ENCODE measurements around the gene JMY. TPM values are rescaled to one million over a fixed set of nuclear protein-coding genes. Genes with fewer than 3 reads are reported as not detected.

JMY gene
- total RNA-seq, 4 donors from 2014 or later, result 33.2 to 64.2 (median 43.2) TPM

DNA sequence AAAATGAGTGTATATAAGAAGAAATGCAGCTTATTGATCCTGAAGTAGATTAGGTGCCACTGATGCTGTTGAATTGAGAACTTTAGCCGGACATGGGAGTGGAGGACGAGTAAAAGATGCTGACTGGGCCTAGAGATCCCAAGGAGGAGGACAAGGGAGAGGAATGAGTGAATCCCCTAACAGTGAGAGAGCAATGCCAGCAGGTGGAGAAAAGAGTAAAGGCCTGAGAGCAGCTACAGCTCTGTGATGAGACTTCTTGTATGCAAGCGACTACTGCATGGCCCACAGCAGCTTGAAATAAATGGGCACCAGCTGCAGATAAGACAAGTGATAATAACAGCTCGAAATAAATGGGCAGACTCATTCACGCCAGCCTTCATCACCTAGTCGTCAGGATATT is 44.5 kb upstream of the JMY start:
- no peak overlapping the region for H3K27ac ChIP-seq (replicated peaks in 1 of 4)
- WGBS, result 86% methylated on average over 6 of the region's 6 CpGs
- no peaks in the 10 kb centered on the region for H3K36me3 ChIP-seq
- H3K4me3 ChIP-seq, result no peak overlapping the region
- peaks cover 0 to 28% (median 21%) of the 10 kb centered on the region in 4 donors for H3K4me1 ChIP-seq
- H3K9me3 ChIP-seq, result no peaks in the 10 kb centered on the region
- intact Hi-C loops (cut with DNase I), result no loop called here
- TF ChIP-seq POLR2A (IDR thresholded peaks at IDR 0.05; ENCODE audit: low read depth) (no peak), EP300 (IDR thresholded peaks at IDR 0.05) (no peak), POLR2AphosphoS5 (IDR thresholded peaks at IDR 0.05) (no peak)
- TF ChIP-seq, protein P1, sequence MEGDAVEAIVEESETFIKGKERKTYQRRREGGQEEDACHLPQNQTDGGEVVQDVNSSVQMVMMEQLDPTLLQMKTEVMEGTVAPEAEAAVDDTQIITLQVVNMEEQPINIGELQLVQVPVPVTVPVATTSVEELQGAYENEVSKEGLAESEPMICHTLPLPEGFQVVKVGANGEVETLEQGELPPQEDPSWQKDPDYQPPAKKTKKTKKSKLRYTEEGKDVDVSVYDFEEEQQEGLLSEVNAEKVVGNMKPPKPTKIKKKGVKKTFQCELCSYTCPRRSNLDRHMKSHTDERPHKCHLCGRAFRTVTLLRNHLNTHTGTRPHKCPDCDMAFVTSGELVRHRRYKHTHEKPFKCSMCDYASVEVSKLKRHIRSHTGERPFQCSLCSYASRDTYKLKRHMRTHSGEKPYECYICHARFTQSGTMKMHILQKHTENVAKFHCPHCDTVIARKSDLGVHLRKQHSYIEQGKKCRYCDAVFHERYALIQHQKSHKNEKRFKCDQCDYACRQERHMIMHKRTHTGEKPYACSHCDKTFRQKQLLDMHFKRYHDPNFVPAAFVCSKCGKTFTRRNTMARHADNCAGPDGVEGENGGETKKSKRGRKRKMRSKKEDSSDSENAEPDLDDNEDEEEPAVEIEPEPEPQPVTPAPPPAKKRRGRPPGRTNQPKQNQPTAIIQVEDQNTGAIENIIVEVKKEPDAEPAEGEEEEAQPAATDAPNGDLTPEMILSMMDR (IDR thresholded peaks at IDR 0.05), result no peak
- H3K27me3 ChIP-seq, result no peaks in the 10 kb centered on the region
- DNase-seq (ENCODE audit: extremely low spot score), result no peak

DNA sequence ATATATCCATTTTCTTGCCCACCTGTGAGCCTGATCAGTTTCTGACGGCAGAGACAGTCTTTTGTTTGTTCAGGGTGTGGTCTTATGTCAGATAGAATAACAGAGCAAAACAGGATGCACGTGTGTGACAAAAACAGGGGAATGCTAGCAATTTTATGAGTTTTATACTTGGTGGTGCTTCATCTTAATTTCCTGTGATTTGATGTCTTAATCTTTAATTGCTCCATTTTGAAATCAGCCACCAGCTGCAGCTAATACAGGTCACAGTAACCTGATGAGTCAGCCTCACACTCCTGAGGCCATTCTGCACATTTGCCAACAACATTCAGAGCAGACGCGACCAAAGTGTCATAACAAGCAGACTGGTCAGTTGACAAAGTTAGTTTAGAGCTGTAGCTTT is 42.3 kb upstream of the JMY start:
- Histone ChIP-seq H3K4me3 (no peak overlapping the region), H3K36me3 (no peaks in the 10 kb centered on the region), H3K4me1 (peaks cover 0 to 25% (median 18%) of the 10 kb centered on the region in 4 donors), H3K27ac (replicated peaks in 1 of 4) (no peak overlapping the region), H3K9me3 (no peaks in the 10 kb centered on the region), H3K27me3 (no peaks in the 10 kb centered on the region)
- DNase-seq (ENCODE audit: extremely low spot score), result no peak
- intact Hi-C loops (cut with DNase I), result no loop called here
- no peak for TF ChIP-seq POLR2A (IDR thresholded peaks at IDR 0.05; ENCODE audit: low read depth)
- TF ChIP-seq EP300 (IDR thresholded peaks at IDR 0.05), result no peak
- TF ChIP-seq POLR2AphosphoS5 (IDR thresholded peaks at IDR 0.05), result no peak
- TF ChIP-seq, protein P1 (IDR thresholded peaks at IDR 0.05), result no peak
- WGBS, result 59% methylated on average over 4 of the region's 4 CpGs

DNA sequence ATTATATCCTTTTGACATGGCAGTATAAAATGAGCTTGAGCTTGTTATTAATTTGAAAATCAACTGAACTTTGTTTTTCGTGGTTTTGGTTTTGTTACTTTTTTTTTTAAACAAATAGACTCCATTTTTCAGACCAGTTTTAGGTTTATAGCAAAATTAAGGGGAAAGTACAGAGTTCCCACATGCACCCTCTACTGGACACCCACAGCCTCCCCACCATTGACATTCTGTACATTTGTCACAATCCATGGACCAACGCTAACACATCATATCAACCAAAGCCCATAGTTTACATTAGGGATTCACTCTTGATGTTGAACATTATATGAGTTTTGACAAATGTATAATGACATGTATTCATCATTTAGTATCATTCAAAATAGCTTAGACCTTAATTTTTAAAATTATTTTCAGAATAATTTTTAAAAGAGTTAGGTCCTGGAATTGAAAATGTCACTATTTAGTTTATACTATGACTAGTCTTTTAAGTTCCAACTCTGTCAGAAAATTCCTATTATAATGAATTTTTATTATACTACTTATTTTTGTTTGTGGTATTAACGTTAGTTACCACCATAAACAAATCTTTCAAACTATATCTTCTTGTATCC is 35.3 kb upstream of the JMY start:
- H3K9me3 ChIP-seq, result no peaks in the 10 kb centered on the region
- H3K4me3 ChIP-seq, result no peak overlapping the region
- no peaks in the 10 kb centered on the region for H3K4me1 ChIP-seq
- no peak for DNase-seq (ENCODE audit: extremely low spot score)
- WGBS, result 51% methylated on average over 3 of the region's 3 CpGs
- TF ChIP-seq EP300 (IDR thresholded peaks at IDR 0.05), result no peak
- TF ChIP-seq, protein P1 (IDR thresholded peaks at IDR 0.05), result peak; percentile 48 to 58 (median 57)
- H3K36me3 ChIP-seq, result no peaks in the 10 kb centered on the region
- H3K27me3 ChIP-seq, result no peaks in the 10 kb centered on the region
- intact Hi-C loops (cut with DNase I), result loop anchor here (10.0 kb wide), 1 partner anchor 56 kb away; no protein-coding TSS in a partner anchor
- no peak overlapping the region for H3K27ac ChIP-seq (replicated peaks in 1 of 4)

DNA sequence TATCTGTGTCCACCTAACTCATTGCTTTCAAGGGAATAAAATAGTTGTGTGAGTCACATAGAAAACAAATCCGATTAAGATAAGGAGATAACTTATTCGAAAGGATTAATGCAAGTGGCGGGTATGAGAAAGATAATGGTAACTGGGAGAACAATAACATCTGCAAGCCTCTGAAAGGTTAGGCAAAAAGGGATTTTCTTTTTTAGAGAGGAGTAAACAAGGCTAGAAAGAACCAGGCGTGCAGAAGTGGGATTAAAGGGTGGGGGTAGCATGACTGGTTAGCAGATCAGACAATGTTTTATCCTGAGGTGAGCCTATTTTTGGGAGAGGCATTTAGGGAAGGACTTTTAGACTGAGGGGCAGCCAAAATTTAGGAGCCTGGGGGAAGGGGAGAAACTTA is 34.7 kb upstream of the JMY start:
- 90% methylated on average over 4 of the region's 4 CpGs for WGBS
- no peaks in the 10 kb centered on the region for H3K9me3 ChIP-seq
- no peak for TF ChIP-seq POLR2A (IDR thresholded peaks at IDR 0.05; ENCODE audit: low read depth)
- TF ChIP-seq, protein P1 (IDR thresholded peaks at IDR 0.05), result no peak
- TF ChIP-seq POLR2AphosphoS5 (IDR thresholded peaks at IDR 0.05), result no peak
- no peak for TF ChIP-seq EP300 (IDR thresholded peaks at IDR 0.05)
- no peaks in the 10 kb centered on the region for H3K36me3 ChIP-seq
- no peak for DNase-seq (ENCODE audit: extremely low spot score)
- no peak overlapping the region for H3K4me3 ChIP-seq
- intact Hi-C loops (cut with DNase I), result loop anchor here (10.0 kb wide), 1 partner anchor 56 kb away; no protein-coding TSS in a partner anchor
- no peaks in the 10 kb centered on the region for H3K27me3 ChIP-seq
- no peak overlapping the region for H3K27ac ChIP-seq (replicated peaks in 1 of 4)
- no peaks in the 10 kb centered on the region for H3K4me1 ChIP-seq

DNA sequence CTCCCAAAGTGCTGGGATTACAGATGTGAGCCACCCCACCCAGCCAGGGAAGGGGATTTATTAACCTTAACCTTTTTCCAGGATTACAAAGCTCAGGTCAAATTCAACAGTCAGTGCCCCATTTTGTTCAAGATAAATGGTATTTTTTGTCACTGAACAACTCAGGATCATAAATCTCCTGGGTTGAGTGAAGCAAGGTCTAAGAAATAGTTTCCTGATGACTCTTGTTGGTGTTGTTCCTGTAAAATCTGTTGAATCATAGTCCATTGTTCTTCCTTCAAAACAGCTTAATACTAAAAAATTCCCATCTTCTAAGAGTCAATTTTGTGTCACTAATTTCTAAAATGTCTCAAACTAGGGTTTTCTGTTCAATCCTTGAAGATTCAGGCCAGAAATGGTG is 33.9 kb upstream of the JMY start:
- no peaks in the 10 kb centered on the region for H3K36me3 ChIP-seq
- H3K4me1 ChIP-seq, result no peaks in the 10 kb centered on the region
- H3K4me3 ChIP-seq, result no peak overlapping the region
- H3K27me3 ChIP-seq, result no peaks in the 10 kb centered on the region
- no peak overlapping the region for H3K27ac ChIP-seq (replicated peaks in 1 of 4)
- H3K9me3 ChIP-seq, result no peaks in the 10 kb centered on the region
- intact Hi-C loops (cut with DNase I), result loop anchor here (10.0 kb wide), 1 partner anchor 57 kb away; no protein-coding TSS in a partner anchor
- DNase-seq (ENCODE audit: extremely low spot score), result no peak
- TF ChIP-seq POLR2A (IDR thresholded peaks at IDR 0.05; ENCODE audit: low read depth), result no peak
- no peak for TF ChIP-seq POLR2AphosphoS5 (IDR thresholded peaks at IDR 0.05)
- TF ChIP-seq EP300 (IDR thresholded peaks at IDR 0.05), result no peak

Measured in esophagus muscularis mucosa (tissue), 4 donors.